Activated naive CD4-positive, alpha-beta T cell (primary cell): ENCODE results near the gene STK24.

ENCODE experiments used
- DNase-seq, 4 experiments: peaks; one replicate each; lab custom pipeline; 2025; lab: John Stamatoyannopoulos, UW

Gene STK24

GRCh38 chr13:98450539-98451111, 126.3 kb downstream of the STK24 start:
- peak in 1 of 4 experiments; percentile 15 for DNase-seq

- DNase-seq = no peak
These were observed 126.9 kb downstream of the STK24 start for GRCh38 chr13:98450026-98450425.

- DNase-seq = no peak
These were observed 127.6 kb downstream of the STK24 start for GRCh38 chr13:98449273-98449672.

- DNase-seq = no peak
These were observed 128.3 kb downstream of the STK24 start for GRCh38 chr13:98448642-98448928.

GRCh38 chr13:98447881-98448641, 128.8 kb downstream of the STK24 start:
- DNase-seq = no peak

- DNase-seq = no peak
These were observed 129.8 kb downstream of the STK24 start for GRCh38 chr13:98447130-98447529.

GRCh38 chr13:98446234-98446621, 130.7 kb downstream of the STK24 start:
- DNase-seq = no peak

GRCh38 chr13:98445340-98446233, 131.3 kb downstream of the STK24 start:
- DNase-seq = peak; percentile 38 to 75 (median 64)

- no peak for DNase-seq
These were observed 132.5 kb downstream of the STK24 start for GRCh38 chr13:98444381-98444780.

- DNase-seq = no peak
These were observed 133.0 kb downstream of the STK24 start for GRCh38 chr13:98443800-98444325.

GRCh38 chr13:98443329-98443728, 133.6 kb downstream of the STK24 start:
- no peak for DNase-seq

GRCh38 chr13:98442391-98443230, 134.3 kb downstream of the STK24 start:
- DNase-seq = no peak

GRCh38 chr13:98441056-98441676, 135.7 kb downstream of the STK24 start:
- DNase-seq = no peak

GRCh38 chr13:98440390-98441055, 136.4 kb downstream of the STK24 start:
- no peak for DNase-seq

GRCh38 chr13:98439896-98440295, 137.0 kb downstream of the STK24 start:
- no peak for DNase-seq

GRCh38 chr13:98439126-98439828, 137.6 kb downstream of the STK24 start:
- DNase-seq = no peak

- DNase-seq = no peak
These were observed 138.4 kb downstream of the STK24 start for GRCh38 chr13:98438246-98439125.

GRCh38 chr13:98436233-98436910, 140.5 kb downstream of the STK24 start:
- no peak for DNase-seq

- no peak for DNase-seq
These were observed 141.5 kb downstream of the STK24 start for GRCh38 chr13:98435376-98435775.
